GM20000 (cell line): ENCODE measurements around the gene CCDC141.

Experiments
- DNase-seq: peaks from one replicate; pipeline ENCODE4 v3.0.0; 2012; ENCODE audit warnings: low spot score
- TF ChIP-seq, protein P1 (sequence below): IDR thresholded peaks from 2 replicates; pipeline ENCODE4 v1.5.1; 2012; ENCODE audit warnings: mild to moderate bottlenecking, control low read depth; ENCODE audit errors: extremely low read depth, missing control alignments

Gene CCDC141

DNA sequence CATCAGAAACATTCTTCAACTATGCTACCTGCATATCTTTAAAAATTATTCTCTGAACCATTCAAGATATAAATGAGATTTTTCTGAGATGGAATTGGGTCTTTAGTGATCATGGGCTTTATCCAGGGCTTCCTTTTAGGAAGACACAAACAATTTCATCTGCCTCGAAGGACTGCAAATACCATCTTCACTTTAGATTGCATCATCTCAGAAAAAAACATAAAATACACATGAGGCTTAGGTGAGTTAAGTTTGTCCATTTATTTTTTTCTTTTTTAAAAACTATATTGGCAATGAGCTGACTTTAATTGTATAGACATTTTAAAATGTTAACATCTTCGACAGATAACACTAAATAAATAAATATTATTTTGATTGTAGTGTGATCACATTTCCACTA lies 262.8 kb downstream of the CCDC141 start:
- TF ChIP-seq, protein P1, sequence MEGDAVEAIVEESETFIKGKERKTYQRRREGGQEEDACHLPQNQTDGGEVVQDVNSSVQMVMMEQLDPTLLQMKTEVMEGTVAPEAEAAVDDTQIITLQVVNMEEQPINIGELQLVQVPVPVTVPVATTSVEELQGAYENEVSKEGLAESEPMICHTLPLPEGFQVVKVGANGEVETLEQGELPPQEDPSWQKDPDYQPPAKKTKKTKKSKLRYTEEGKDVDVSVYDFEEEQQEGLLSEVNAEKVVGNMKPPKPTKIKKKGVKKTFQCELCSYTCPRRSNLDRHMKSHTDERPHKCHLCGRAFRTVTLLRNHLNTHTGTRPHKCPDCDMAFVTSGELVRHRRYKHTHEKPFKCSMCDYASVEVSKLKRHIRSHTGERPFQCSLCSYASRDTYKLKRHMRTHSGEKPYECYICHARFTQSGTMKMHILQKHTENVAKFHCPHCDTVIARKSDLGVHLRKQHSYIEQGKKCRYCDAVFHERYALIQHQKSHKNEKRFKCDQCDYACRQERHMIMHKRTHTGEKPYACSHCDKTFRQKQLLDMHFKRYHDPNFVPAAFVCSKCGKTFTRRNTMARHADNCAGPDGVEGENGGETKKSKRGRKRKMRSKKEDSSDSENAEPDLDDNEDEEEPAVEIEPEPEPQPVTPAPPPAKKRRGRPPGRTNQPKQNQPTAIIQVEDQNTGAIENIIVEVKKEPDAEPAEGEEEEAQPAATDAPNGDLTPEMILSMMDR = no peak
- no peak for DNase-seq

DNA sequence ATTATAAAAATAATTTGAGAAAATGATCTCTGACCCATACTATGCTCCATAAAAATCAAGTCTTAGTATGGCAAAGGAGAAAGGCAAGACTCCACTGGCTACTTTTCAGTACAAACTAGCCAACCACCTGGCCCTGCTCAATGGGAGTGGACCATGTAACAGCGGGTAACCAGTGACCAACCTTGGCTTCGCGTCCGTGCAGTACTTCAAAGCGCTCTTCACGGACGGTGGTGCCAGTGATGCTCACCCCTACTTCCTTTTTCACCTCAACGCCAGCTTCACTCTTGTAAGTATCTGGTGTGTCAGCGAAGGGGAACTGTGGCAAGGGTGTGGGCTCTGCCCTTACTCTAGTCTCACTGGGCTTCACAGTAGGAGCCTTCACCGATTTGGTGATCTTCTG lies 266.0 kb downstream of the CCDC141 start:
- TF ChIP-seq, protein P1 = no peak
- no peak for DNase-seq

DNA sequence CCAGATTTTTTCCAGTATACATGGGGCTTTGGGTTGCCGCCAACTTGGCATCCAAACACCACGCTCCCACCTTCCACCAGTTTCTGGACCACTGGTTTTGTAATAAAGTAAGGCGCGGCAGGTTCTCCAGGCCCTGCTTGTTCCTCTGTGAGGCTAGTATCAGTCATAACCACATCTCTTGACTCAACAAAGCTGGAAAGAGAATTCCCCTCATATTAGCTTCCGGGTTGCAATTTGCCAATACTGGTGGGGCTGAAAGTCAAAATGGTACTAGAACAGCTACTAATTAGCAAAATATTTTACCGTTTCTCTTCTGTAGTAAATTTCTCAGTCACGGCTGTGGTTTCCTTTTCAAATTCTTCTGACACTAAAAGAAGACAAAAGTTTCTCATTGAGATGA lies 267.7 kb downstream of the CCDC141 start:
- DNase-seq = no peak
- TF ChIP-seq, protein P1 = no peak
